ENCODE data around the gene ZDHHC23.

ZDHHC23 gene

GRCh38 chr3:114011059-114011797 is 63.4 kb downstream of the ZDHHC23 start:
- DNase-seq, result no peak
